ENCODE data around the gene HHAT.

- no peak for TF ChIP-seq EZH2 (IDR thresholded peaks at IDR 0.05; ENCODE audit: insufficient read depth, poor library complexity, severe bottlenecking)
- no peak for TF ChIP-seq EZH2phosphoT487 (IDR thresholded peaks at IDR 0.05; ENCODE audit: insufficient read depth, low read depth)
Observed at GRCh38 chr1:210556475-210556874, 227.8 kb downstream of the HHAT start.

All from GM23248 (cell line).